ENCODE data around the gene CCDC178.

Gene CCDC178

GRCh38 chr18:32998921-32999320 lies 441.6 kb downstream of the CCDC178 start:
- no peak for DNase-seq (ENCODE audit: low read depth)
- H3K4me3 ChIP-seq (ENCODE audit: low read depth, low read length), result no peak overlapping the region
- no peak for TF ChIP-seq CTCF (IDR thresholded peaks at IDR 0.05; ENCODE audit: low read depth, low read length, missing control alignments)

GRCh38 chr18:32998285-32998684 lies 442.2 kb downstream of the CCDC178 start:
- no peak for DNase-seq (ENCODE audit: low read depth)
- TF ChIP-seq CTCF (IDR thresholded peaks at IDR 0.05; ENCODE audit: low read depth, low read length, missing control alignments), result no peak
- H3K4me3 ChIP-seq (ENCODE audit: low read depth, low read length), result no peak overlapping the region

GRCh38 chr18:32983721-32984120 lies 456.8 kb downstream of the CCDC178 start:
- no peak overlapping the region for H3K4me3 ChIP-seq (ENCODE audit: low read depth, low read length)
- no peak for DNase-seq (ENCODE audit: low read depth)
- no peak for TF ChIP-seq CTCF (IDR thresholded peaks at IDR 0.05; ENCODE audit: low read depth, low read length, missing control alignments)

GRCh38 chr18:32980896-32981295 lies 459.6 kb downstream of the CCDC178 start:
- no peak for DNase-seq (ENCODE audit: low read depth)
- no peak for TF ChIP-seq CTCF (IDR thresholded peaks at IDR 0.05; ENCODE audit: low read depth, low read length, missing control alignments)

GRCh38 chr18:32975501-32975900 lies 465.0 kb downstream of the CCDC178 start:
- H3K4me3 ChIP-seq (ENCODE audit: low read depth, low read length), result no peak overlapping the region
- TF ChIP-seq CTCF (IDR thresholded peaks at IDR 0.05; ENCODE audit: low read depth, low read length, missing control alignments), result no peak
- no peak for DNase-seq (ENCODE audit: low read depth)

More at GRCh38 chr18:32980896-32981295, 459.6 kb downstream of the CCDC178 start:
- no peak overlapping the region for H3K4me3 ChIP-seq (ENCODE audit: low read depth, low read length)

GRCh38 chr18:32975163-32975436 lies 465.4 kb downstream of the CCDC178 start:
- no peak for DNase-seq (ENCODE audit: low read depth)
- TF ChIP-seq CTCF (IDR thresholded peaks at IDR 0.05; ENCODE audit: low read depth, low read length, missing control alignments), result no peak
- no peak overlapping the region for H3K4me3 ChIP-seq (ENCODE audit: low read depth, low read length)

GRCh38 chr18:32974421-32975162 lies 465.9 kb downstream of the CCDC178 start:
- DNase-seq (ENCODE audit: low read depth), result no peak
- TF ChIP-seq CTCF (IDR thresholded peaks at IDR 0.05; ENCODE audit: low read depth, low read length, missing control alignments), result no peak
- no peak overlapping the region for H3K4me3 ChIP-seq (ENCODE audit: low read depth, low read length)
